ENCODE results near the gene HPRT1.

GRCh38 chrX:134459683-134460004 is 321 bp upstream of the HPRT1 start:
- TF ChIP-seq CTCF (IDR thresholded peaks at IDR 0.05) (no peak), POLR2A (IDR thresholded peaks at IDR 0.05) (no peak)
